SKM-1 treated with dmso at 0.1 percent for 144 hours (cell line): Measurements from ENCODE around the gene DPP9.
"Not testable (repeated sequence)": the region's sequence is repeated elsewhere in the genome, so short reads cannot be mapped to it uniquely, and the experiment has no call there.

Source experiments
- DNase-seq: peaks from one replicate; lab custom pipeline; 2025; ENCODE audit not compliant: unreplicated experiment; lab: John Stamatoyannopoulos, UW

DPP9 gene

DNA sequence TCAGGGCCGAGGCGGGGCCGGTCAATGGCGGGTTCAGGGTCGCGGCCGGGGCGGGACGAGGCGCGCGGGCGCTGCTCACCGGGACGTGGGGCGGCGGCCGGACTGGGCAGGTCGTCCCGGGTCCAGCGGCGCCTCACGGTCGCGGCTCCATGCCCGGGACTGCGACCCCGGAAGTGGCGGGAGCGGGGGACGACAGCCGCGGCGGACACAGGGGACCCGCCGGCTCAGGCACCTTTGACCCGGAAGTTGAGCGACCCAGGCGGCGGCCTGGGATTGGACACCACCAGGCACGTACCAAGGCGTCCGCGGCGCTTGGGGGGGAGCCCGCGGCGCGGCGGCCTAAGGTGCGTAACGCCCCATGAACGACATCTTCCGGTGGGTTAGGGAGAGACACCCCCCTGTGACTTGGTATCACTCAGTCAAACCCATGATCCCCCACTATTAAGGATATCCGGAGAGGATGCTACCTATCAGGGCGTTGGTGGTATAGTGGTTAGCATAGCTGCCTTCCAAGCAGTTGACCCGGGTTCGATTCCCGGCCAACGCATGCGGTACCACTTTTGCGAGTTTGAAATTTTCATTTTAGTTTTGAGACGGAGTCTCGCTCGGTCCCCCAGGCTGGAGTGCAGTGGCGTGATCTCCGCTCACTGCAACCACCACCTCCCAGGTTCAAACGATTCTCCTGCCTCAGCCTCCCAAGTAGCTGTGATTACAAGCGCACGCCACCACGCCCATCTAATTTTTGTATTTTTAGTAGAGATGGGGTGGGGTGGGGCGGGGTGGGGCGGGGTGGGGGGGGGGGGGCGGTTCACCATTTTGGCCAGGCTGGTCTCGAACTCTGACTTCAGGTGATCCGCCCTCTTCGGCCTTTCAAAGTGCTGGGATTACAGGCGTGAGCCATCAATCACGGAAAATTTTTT lies at the start of gene DPP9:
Gene DPP9, minus strand, starts transcription at position 248 of the 920 bp plus-strand sequence. CDS start 3,936 bp downstream, outside the sequence.
- peak; percentile 97 for DNase-seq

DNA sequence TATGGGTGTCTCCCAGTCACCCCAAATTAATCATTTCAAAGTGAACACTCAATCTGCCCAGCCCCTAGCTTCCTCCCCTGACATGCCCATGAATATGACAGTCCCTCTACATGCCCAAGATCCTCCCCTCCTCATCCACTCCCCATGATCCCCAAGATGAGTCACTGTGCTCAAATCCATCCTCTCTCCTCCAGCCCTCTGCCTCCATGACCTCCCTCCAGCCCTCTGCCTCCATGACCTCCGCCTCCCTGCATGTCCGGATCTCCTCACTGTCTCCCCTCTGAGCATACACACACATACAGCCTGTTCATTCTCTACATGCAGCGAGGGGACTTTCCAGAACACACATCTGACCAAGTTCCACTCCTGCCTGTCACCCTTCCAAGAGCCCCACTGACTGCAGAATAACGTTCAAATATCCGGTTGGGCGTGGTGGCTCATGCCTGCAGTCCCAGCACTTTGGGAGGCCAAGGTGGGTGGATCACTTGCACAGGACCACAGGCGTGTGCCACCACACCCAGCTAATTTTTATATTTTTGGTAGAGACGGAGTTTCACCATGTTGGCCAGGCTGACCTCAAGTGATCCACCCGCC lies 49.5 kb upstream of the DPP9 start:
- DNase-seq, result no peak

DNA sequence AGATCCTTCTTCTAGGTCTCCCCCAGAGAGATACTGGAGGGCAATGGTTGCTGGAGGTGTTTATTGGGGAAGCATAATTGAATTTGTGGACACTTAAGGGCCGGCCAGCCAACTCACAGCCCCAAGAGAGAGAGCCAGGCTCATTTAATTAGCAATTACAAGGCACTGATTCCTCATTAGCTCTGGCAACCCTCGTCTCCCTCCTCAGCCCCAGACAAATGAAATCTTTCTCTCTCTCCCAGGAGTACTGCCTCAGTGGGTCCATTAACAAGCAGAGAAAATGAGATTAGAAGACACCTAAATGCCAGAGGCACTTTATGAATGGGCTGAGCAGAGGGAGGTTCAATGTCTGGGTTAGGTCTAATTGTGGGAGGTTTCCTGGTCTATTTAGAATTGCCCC lies 48.9 kb upstream of the DPP9 start:
- DNase-seq, result no peak

DNA sequence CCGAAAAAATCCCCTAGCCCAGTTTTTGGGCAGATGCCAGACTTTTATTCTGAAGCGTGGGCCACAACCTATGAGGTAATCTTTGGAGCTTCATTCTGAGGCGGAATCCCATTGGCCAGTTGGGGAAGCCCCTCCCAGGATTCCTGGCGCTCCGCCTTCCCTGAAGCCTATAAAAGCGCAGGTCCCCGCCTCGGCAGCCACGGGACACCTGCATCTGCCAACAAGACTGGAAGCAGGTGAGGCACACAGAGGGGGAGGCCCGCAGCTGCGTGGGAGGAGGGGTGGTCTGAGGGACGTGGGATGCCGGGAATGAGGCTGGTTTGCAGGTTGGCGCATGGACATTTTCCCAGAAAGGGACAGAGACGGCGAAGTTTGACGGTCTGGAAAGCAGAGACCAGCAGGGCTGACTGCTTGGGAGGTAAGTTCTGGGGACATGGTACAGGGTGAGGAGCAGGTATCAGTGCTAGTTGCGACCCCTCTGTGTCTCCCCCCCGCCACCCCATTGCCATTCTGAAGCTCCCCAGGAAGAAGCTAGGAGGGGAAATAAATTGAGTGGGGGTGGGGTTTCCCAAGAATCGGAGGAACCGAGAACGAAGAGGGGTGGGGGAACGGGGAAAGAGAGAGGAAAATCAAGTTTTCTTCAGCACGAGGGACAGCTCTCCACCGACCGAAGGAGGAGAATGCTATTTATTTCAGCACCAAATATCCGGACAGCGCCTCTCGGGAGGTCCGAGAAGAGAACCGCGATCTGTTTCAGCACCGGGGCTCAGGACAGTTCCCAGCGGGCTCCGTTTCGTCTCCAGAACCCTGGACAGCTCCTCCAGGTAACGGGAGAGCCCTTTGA lies 45.5 kb upstream of the DPP9 start:
- DNase-seq, result no peak

DNA sequence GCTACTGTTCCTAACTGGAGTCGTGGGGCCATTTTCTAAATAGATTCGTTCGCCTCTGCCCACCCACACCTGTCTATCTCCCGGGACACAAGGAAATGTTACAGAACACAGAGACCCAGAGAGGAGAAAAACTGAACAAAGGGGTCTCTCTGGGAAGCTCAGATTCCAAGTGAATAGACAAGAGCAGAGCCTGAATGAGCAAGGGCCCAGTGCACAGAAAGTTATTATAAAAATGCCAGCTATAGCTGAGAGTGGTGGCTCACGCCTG lies 40.7 kb upstream of the DPP9 start:
- DNase-seq, result no peak

DNA sequence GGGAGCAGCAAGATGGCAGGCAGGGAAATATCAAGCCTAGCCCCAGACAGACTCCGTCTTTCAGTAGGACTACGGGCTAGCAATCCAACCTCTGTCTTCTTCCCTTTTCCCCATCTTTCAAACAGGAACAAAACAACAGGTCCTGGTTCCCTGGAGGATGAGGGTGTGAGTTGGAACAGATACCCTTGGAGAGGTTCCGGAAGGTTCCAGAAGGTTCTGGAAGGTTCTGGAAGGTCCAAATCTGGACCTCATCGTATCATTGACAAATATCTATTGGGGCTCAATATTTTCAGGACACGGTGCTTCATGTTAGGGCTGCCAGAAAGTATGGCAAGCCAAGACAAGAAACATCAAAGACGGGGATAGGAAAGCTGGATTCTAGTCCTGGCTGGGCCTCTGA lies 39.4 kb upstream of the DPP9 start:
- no peak for DNase-seq

DNA sequence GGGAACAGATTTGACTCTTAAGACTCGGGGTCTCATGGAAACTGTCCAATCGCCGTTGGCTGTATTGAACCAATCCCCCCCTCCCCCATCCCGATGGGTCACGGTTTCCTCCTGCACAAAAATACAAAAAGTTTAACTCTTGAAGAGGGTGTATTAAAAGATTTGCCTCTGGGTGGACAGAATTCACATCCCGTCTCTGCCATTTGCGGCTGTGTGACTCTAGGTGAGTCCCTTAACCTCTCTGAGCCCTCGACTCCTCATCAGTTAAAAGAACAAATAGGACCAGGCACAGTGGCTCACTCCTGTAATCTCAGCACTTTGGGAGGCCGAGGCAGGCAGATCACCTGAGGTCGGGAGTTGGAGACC lies 36.6 kb upstream of the DPP9 start:
- DNase-seq, result no peak

DNA sequence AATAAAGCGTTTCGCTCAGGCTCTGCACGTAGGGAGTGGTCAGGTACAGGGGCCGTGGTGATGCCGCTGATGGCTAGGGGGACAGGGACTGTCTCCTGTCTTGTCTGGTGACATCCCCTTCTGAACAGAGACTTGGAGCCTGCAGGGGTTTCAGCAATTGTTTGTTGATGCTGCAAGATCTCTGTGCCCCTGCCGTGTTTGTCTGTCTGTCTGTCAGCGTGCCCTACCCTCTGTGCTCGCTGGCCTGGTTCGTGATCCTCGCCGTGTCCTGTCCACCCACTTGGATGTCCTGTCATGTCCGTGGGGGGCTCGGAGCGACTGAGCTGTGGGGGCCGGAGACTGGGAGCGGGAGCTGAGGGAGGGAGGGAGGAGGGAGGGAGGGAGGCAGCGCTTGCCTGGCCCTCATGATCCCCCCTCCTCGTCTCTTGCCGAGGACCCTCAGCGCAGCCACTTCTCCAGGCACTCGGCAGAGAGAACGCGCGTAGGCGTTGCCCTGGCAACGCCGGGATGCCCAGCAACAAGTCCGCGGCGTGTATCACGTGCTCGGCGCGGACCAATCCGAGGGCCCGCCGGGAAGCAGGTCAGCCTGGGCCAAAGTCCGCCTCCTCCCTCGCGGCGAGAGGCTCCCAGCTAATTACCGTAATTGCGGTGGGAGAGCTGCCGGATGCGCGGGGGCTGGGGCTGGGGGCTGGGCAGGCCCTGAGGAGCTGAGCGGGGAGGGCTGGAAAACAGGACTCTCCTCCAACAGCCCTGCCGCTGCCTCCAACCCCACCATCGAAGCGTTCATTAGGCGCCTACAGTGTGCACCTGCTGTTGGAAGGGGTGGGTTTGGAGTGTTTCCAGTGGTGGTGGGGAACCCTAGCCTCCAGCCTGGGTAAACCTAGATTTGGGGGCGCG lies 36.0 kb upstream of the DPP9 start:
- peak; percentile 59 for DNase-seq

DNA sequence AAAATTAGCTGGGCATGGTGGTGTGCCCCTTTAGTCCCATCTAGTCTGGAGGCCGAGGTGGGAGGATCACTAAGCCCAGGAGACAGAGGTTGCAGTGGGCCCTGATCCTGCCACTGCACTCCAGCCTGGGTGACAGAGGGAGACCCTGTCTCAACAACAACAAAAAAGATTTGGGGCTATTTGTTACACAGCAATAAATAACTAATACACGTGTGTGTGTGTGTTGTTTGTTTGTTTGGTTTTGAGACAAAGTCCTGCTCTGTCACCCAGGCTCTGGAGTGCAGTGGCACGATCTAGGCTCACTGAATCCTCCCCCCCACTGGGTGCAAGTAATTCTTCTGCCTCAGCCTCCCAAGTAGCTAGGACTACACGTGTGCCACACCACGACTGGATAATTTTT lies 35.0 kb upstream of the DPP9 start:
- DNase-seq, result no peak

DNA sequence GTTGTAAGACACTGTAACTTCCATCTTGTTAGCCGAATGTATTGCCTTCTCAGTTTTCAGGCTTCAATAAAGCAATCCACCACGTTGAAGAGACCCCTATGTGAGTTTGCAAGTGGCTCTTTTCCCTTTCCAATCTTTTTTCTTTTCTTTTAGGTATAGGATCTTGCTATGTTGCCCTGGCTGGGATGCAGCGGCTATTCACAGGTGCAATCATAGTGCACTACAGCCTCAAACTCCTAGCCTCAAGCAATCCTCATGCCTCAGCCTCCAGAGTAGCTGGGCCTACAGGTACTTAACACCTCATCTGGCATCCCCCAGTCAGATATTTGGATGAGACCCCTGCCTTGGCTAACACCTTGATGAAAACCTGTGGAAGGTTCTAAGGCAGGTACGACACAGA lies 34.4 kb upstream of the DPP9 start:
- DNase-seq, result no peak

DNA sequence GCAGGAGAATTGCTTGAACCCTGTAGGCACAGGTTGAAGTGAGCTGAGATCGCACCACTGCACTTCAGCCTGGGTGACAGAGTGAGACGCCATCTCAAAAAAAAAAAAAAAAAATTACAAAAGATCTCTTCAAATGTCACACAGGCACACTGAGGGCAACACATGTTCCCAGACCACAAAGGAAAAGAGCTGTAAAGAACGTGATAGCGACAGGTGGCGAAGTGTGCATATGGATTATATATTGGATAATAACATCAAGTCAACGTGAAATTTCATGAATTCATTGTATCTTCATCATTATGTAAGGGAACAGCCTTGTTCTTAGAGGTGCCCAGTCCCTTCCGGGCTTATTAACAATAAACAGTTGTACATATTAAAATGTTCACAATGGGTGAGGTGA lies 31.8 kb upstream of the DPP9 start:
- DNase-seq, result no peak

DNA sequence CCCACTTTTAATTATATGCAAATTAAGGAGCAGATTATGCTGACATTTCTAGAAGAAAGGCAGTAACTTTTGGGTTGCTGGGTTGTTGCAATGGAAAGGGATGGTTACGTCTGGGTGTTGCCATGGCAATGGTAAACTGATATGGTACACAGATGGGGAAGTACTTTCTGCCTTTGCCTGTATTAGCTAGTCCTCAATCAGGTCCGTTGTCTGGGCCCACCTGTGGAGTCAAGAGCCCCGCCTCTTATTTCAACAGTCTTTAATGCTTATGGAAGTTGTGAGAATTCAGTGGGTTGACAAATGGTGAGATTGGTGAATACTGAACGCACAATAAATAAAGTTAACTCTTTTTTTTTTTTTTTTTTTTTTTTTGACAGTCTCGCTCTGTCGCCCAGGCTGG lies 30.6 kb upstream of the DPP9 start:
- DNase-seq, result peak; percentile 38

DNA sequence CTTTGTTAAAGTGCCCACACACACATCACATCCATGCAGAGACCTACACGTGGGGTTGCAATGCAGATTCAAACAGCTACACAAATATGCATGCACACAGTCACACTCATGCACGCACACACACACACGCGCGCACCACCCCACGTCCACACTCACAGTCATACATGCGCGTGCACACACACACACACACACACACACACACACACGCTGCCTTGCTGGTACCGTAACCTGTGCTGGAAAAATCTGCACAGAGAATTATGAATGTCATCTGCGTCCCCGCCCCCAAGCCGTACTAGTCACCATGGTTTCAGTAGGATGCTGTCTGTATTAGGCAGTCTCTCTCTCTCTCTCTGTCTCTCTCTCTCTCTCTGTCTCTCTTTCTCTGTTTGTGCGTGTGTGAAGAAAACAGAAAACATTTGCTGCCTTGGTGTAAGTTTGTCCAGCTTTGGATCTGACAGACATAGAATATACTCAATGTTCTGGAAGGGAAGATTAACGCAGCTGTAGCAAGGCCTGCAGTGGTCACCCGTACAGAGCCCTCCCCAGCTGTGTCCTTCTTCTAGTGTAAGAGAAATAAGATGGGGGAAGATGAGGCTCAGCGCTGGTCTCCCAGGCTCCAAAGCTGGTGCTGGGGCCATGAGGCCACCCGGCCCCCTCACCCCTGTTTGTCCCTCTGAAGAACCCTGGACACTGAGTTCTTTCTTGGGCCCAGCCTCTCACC lies 26.4 kb upstream of the DPP9 start:
- DNase-seq, result no peak

DNA sequence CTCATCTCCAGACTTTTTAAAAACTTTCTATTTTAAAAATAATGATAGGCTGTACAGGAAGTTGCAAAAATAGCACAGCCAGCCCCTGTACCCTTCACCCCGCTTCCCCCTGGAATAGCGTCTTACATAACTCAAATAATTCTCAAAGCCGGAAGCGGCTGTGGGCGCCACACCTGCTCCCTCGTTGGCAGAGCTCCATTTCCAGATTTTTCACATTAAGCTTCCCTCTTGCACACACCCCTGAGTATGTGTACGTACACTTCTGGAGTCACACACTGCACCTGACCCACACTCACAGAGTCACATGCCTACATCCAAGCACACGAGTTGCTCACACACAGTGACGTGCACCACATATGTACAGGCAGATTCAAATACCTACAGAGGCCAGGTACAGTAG lies 24.9 kb upstream of the DPP9 start:
- DNase-seq, result no peak

DNA sequence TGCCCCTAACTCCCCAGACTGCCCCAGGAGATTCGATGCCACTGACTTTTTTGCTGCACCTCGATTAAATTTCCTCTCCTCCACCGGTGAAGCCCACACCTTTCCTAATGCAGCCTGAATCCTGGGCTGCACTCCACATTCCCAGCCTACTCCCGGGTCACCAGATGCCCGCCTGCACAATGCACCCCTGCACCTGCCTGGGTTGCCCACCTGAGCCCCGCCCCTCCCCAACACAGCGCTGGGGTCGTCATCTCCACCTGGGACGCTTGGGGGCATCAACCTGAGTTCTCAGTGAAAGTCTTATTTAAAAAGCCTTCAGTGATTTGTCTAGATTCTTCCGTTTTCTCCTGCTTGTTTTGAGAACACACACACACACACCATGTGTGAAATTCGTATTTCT lies 24.5 kb upstream of the DPP9 start:
- DNase-seq, result no peak

DNA sequence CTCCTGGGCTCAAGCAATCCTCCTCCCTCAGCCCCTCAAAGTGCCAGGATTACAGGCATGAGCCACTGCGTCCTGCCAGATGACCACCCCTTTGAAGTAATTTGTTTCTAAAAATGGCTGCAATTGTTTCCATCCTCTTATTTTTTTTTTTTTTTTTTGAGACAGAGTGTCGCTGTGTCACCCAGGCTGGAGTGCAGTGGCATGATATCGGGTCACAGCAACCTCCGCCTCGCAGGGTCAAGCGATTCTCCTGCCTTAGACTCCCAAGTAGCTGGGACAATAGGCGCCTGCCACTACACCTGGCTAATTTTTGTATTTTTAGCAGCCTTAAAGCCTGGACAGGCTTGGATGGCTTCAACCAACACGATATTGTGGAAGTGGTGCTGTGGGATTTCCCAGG lies 22.3 kb upstream of the DPP9 start:
- DNase-seq, result no peak

DNA sequence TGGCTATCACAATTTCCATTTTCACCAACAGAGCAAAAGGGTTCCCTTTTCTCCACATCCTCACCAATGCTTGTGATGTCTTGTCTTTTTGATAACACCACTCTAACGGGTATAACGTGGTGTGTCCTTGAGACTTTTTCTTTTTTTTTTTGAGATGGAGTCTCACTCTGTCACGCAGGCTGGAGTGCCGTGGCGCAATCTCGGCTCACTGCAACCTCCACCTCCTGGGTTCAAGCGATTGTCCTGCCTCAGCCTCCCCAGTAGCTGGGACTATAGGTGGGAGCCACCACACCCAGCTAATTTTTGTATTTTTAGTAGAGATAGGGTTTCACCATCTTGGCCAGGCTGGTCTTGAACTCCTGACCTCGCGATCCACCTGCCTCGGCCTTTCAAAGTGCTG lies 21.5 kb upstream of the DPP9 start:
- not testable (repeated sequence) for DNase-seq

DNA sequence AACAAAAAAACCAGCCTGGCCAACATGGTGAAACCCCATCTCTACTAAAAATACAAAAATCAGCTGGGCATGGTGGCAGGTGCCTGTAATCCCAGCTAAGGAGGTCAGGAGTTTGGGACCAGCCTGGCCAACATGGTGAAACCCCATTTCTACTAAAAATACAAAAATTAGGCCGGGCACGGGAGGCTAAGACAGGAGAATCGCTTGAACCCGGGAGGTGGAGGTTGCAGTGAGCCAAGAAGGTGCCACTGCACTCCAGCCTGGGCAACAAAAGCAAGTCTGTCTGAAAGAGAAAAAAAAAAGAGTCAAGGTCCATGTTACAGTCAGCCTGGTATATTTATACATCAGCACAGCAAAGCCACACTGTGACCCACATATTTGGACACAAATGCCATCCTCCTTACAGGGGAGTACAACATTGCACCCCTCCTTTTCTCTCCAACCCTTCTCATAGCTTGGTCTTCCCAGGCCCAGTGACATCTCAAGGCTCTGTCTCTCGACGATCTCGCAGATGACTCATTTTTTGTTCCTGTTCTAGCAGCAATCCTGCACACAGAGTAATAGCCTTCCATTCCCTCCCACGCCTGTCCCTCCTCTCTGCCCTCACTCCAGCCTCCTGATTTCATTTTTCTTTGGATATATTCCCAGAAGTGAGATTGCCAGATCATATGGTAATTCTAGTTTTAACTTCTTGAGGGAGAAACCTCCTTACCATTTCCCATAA lies 21.0 kb upstream of the DPP9 start:
- DNase-seq, result peak; percentile 5

DNA sequence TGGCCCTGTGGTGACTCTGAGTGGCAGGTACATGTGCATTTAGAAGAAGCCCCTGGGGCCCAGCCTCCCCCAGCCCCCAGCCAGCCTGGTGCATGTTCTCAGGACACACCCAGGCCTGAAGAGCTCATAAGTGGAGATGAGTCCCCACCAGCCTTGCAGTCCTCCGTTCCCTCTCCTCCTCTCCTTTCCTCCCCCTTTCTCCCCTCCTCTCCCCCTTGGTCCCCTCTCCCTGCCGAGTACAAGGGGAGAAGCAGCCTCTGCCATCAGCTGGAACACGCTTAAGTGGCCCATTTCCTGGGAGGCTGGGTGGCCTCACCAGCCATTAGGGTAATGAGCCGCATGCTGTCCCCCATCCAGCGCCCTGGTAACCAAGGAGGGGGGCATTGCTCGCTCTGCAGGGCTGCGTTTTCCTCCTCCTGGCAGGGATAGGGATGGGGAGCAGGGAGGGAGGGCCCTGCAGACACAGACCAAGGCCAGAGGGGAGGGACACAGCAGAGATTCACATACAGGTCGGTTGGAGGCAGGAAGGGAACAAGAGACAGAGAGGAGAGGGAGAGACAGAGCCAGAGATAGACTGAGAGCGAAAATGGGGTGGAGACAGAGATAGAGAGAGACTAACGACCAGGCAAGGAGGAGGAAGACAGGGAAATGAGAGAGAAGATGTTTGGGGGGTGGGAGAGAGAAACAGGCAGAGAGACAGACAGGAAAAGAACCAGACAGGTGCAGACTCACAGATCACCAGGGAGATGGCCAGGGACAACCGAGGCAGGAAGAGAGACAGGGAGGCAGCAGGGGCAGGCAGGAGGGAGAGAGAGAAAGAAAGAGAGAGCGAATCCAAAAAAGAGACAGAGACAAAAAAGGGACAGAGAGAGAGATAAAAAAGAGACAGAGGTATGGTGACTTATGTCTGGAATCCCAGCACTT lies 19.3 kb upstream of the DPP9 start:
- no peak for DNase-seq
